ENCODE results near the gene RANBP3.
"Not testable (repeated sequence)": the region's sequence is repeated elsewhere in the genome, so short reads cannot be mapped to it uniquely, and the experiment has no call there.

The RANBP3 gene

GRCh38 chr19:5987077-5987818 lies 9.3 kb upstream of the RANBP3 start:
- DNase-seq (ENCODE audit: low spot score) = peak; percentile 73

- not testable (repeated sequence) for DNase-seq (ENCODE audit: low spot score)
Measured at GRCh38 chr19:5985837-5986236, 7.9 kb upstream of the RANBP3 start.

- DNase-seq (ENCODE audit: low spot score) = no peak
Measured at GRCh38 chr19:5985098-5985783, 7.3 kb upstream of the RANBP3 start.

GRCh38 chr19:5984600-5984999 lies 6.7 kb upstream of the RANBP3 start:
- no peak for DNase-seq (ENCODE audit: low spot score)

DNA sequence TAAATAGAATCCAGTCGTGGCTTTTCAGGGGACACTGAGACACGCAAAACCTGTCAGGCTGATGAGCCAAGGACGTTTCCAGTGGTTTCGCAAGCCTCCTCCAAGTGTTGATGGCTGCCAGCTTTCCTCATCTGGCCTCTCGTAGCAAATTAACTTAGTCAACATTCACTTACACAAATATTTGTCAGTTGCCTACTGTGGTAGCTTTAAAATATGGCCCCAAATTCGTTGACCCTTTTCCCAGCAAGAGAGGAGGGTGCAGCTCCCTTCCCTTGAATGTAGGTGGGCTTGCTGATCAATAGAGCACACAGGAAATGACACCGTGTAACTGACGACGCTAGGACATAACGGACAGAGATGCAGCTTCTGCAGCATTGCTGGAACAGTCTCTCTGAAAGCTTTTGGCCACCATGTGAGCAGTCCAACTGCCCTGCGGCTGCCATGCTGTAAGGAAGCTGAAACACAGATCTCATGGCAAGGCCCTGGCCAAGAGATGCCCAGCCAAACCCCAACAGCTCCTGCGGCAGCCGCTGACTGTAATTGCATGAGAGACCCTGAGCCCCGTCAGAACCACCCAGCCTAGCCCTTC lies 5.5 kb upstream of the RANBP3 start:
- no peak for DNase-seq (ENCODE audit: low spot score)

DNA sequence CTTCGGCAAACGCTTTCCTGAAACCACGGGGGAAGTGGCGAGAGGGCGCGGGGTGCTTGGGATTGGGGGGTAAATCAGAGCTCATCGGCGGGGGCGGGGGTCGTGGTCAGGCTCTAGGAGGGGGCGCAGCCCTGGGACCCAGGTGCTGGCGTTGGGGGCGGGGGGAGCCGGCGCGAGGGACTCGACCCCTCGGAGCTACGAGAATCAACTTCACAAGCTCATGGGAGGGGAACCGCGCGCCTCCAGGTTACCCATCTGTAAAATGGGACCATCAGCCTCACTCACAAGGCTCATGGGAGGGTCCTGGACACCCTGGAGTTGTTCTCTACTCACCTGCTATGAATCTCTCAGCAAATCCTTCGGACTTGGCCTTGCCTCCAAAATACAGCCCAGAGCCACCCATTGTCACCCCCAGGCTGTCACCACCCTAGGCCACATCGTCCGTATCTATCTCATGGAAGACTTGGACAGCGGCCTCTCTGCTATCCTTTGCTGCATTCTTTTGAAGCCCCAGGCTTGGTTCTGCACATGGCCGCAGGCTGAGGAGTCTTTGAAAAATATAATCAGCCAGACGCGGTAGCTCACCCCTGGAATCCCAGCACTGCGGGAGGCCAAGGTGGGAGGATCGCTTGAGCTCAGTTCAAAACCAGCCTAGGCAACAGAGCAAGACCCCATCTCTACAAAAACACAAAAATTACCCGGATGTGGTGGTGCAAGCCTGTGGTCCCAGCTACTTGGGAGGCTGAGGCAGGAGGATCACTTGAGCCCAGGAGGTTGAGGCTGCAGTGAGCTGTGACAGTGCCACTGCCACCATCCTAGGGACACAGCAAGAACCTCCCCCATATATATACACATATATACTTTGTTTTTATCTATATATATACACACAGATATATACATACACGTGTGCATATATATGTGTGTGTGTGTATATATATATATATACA lies 939 bp upstream of the RANBP3 start:
- no peak for DNase-seq (ENCODE audit: low spot score)

DNA sequence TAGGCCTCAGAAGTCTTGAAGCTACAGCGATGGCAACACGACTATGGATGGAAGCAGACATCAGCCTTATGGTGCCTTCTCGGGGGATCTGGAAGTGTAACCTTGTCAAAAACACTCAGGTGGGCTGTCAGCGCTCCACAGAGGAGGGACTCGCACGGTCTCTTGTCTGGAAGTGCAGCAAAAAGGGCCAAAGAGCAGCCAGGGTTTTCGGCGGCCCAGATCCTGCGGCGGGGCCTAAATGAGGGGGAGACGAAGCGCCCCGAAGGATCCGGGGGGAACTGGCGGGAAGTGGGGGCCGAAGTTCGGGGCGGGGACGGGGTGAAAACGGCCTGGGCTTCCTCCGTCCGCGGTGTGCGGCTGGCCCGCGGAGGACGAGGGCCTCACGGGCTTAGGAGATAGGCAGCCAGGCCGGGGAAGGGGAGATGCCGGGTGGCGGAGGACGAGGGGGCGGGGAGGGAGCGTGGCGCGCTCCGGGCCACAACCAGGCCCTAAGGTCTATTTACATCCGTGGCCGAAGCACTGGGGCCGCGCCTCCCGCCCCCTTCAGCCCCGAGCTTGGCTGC lies 637 bp downstream of the RANBP3 start:
- no peak for DNase-seq (ENCODE audit: low spot score)

- no peak for DNase-seq (ENCODE audit: low spot score)
Measured at GRCh38 chr19:5976768-5977167, 1.2 kb downstream of the RANBP3 start.

- no peak for DNase-seq (ENCODE audit: low spot score)
Measured at GRCh38 chr19:5975388-5975728, 2.6 kb downstream of the RANBP3 start.

GRCh38 chr19:5974721-5975387 lies 3.1 kb downstream of the RANBP3 start:
- no peak for DNase-seq (ENCODE audit: low spot score)

GRCh38 chr19:5973867-5974635 lies 3.9 kb downstream of the RANBP3 start:
- no peak for DNase-seq (ENCODE audit: low spot score)

DNA sequence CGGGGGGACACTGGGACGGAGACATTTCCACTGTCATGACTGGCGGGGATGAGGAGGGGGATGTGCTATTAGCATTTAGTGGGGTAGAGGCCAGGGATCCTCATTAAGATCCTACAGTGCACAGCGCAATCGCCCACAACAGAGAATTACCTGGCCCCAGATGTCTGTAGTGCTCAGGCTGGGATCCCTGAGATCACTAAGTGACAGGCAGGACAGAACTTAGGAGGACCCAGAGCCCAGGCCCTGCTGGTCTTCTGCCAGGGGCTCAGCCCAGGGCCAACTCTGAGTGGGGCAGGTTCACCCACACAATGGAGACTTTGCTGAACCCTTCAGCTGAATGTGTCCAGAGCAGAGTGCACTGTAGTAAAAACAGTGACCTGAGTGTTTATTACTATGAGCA lies 4.6 kb downstream of the RANBP3 start:
- DNase-seq (ENCODE audit: low spot score) = no peak

- DNase-seq (ENCODE audit: low spot score) = no peak
Measured at GRCh38 chr19:5972355-5972731, 5.6 kb downstream of the RANBP3 start.

- no peak for DNase-seq (ENCODE audit: low spot score)
Measured at GRCh38 chr19:5971714-5972354, 6.1 kb downstream of the RANBP3 start.

GRCh38 chr19:5969476-5969875 lies 8.5 kb downstream of the RANBP3 start:
- DNase-seq (ENCODE audit: low spot score) = no peak

- no peak for DNase-seq (ENCODE audit: low spot score)
Measured at GRCh38 chr19:5968431-5969373, 9.2 kb downstream of the RANBP3 start.

DNA sequence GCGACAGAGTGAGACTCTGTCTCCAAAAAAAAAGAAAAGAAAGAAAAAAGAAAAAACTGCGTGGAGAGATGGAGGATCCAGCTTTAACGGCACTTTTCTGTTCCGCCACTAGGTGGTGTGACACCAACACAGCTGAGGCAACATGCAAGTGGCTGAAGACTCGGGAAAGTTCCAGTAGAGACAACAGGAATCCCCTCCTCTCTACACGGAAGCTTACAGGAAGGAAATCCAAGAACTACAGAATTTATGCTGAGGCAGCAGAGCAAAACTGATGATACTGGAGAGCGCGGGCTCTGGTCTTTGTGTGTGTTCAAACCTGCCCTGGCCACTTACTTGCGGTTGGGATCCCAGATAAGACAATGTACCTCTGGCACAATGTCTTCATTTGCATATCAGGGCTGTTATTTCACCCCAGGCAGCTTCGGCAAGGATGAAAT lies 9.9 kb downstream of the RANBP3 start:
- DNase-seq (ENCODE audit: low spot score) = peak; percentile 80

GRCh38 chr19:5967571-5967970 lies 10.4 kb downstream of the RANBP3 start:
- DNase-seq (ENCODE audit: low spot score) = no peak

- no peak for DNase-seq (ENCODE audit: low spot score)
Measured at GRCh38 chr19:5966941-5967340, 11.0 kb downstream of the RANBP3 start.

All from D341Med (cell line).